Mesenchymal stem cell (in vitro differentiated cells and primary cell): Measurements from ENCODE around the gene DDX31.
A peak's percentile ranks its signal among the peaks of the same experiment; 100 is the strongest.

Experiments
- DNase-seq: peaks from one replicate; pipeline ENCODE4 v3.0.0-alpha.2; 2013
- H2AFZ ChIP-seq: one replicate; pipeline ENCODE4 v1.6.1; 2013; ENCODE audit warnings: low read depth, mild to moderate bottlenecking, control low read depth, inconsistent platforms, low read length, moderate library complexity
- H2AK5ac ChIP-seq: 2 replicates; pipeline ENCODE4 v1.6.1; 2013; ENCODE audit warnings: low read length, moderate library complexity, mild to moderate bottlenecking, inconsistent platforms; ENCODE audit not compliant: severe bottlenecking
- H2BK120ac ChIP-seq: one replicate; pipeline ENCODE4 v1.6.1; 2013; ENCODE audit warnings: low read depth, mild to moderate bottlenecking, inconsistent platforms, low read length, moderate library complexity
- H2BK12ac ChIP-seq, 2 experiments: one replicate each; pipeline ENCODE4 v1.6.1; 2013; ENCODE audit warnings: inconsistent platforms in 2 of 2, low read length in 2 of 2, mild to moderate bottlenecking in 2 of 2, moderate library complexity in 2 of 2, control low read depth in 1 of 2
- H2BK15ac ChIP-seq: one replicate; pipeline ENCODE4 v1.6.1; 2013; ENCODE audit warnings: mild to moderate bottlenecking, low read depth, inconsistent platforms; ENCODE audit not compliant: poor library complexity, severe bottlenecking
- H2BK5ac ChIP-seq: 2 replicates; pipeline ENCODE4 v1.6.1; 2013; ENCODE audit warnings: low read depth, mild to moderate bottlenecking, low read length, control low read depth, inconsistent platforms; ENCODE audit not compliant: poor library complexity, severe bottlenecking
- H3K14ac ChIP-seq, 2 experiments: one replicate each; pipeline ENCODE4 v1.6.1; 2013; ENCODE audit warnings: inconsistent platforms in 2 of 2, low read length in 2 of 2, control low read depth in 1 of 2, mild to moderate bottlenecking in 1 of 2, moderate library complexity in 1 of 2
- H3K18ac ChIP-seq, 2 experiments: one replicate each; pipeline ENCODE4 v1.6.1; 2013; ENCODE audit warnings: inconsistent platforms in 2 of 2, low read length in 2 of 2, control low read depth in 1 of 2, low read depth in 1 of 2, mild to moderate bottlenecking in 1 of 2
- H3K23ac ChIP-seq, 2 experiments: one replicate each; pipeline ENCODE4 v1.6.1; 2013; ENCODE audit warnings: inconsistent platforms in 2 of 2, low read length in 2 of 2, mild to moderate bottlenecking in 2 of 2, moderate library complexity in 2 of 2, control low read depth in 1 of 2
- H3K27ac ChIP-seq: 2 replicates; pipeline ENCODE4 v1.5.1; 2013; ENCODE audit warnings: mild to moderate bottlenecking, moderate library complexity, low read length, control low read depth, inconsistent platforms; ENCODE audit not compliant: poor library complexity, severe bottlenecking
- H3K27me3 ChIP-seq, 2 experiments: 2 replicates each; pipeline versions ENCODE4 v1.6.1 to v1.7.0; 2013; ENCODE audit warnings: low read length in 2 of 2, mild to moderate bottlenecking in 2 of 2, moderate library complexity in 2 of 2, control low read depth in 1 of 2, inconsistent platforms in 1 of 2; ENCODE audit not compliant: control insufficient read depth in 1 of 2, insufficient read depth in 1 of 2
- H3K36me3 ChIP-seq, 2 experiments: 2 replicates each; pipeline versions ENCODE4 v1.6.1 to v1.7.0; 2013; ENCODE audit warnings: low read length in 2 of 2, control low read depth in 1 of 2, inconsistent platforms in 1 of 2, low read depth in 1 of 2, mild to moderate bottlenecking in 1 of 2; ENCODE audit not compliant: insufficient read depth in 2 of 2, control insufficient read depth in 1 of 2
- H3K4ac ChIP-seq, 2 experiments: one replicate each; pipeline ENCODE4 v1.6.1; 2013; ENCODE audit warnings: inconsistent platforms in 2 of 2, low read length in 2 of 2, mild to moderate bottlenecking in 2 of 2, moderate library complexity in 2 of 2, control low read depth in 1 of 2, low read depth in 1 of 2
- H3K4me1 ChIP-seq: 2 replicates; pipeline ENCODE4 v1.6.1; 2013; ENCODE audit warnings: low read depth, low read length, control low read depth; ENCODE audit not compliant: control insufficient read depth, insufficient read depth
- H3K4me2 ChIP-seq: 2 replicates; pipeline ENCODE4 v1.6.1; 2013; ENCODE audit warnings: low read length, mild to moderate bottlenecking, inconsistent platforms; ENCODE audit not compliant: poor library complexity, severe bottlenecking
- H3K4me3 ChIP-seq, 2 experiments: 2 replicates each; pipeline versions ENCODE4 v1.5.1 to v1.7.0; 2013; ENCODE audit warnings: low read length in 2 of 2, mild to moderate bottlenecking in 2 of 2, control low read depth in 1 of 2, low read depth in 1 of 2; ENCODE audit not compliant: insufficient read depth in 1 of 2
- H3K79me1 ChIP-seq: replicated peaks from 2 replicates; pipeline ENCODE4 v1.6.1; 2013; ENCODE audit warnings: mild to moderate bottlenecking, control low read depth, low read length, inconsistent platforms; ENCODE audit not compliant: poor library complexity, severe bottlenecking
- H3K9ac ChIP-seq: 2 replicates; pipeline ENCODE4 v1.7.0; 2013; ENCODE audit warnings: mild to moderate bottlenecking, low read length, moderate library complexity
- H3K9me3 ChIP-seq: 2 replicates; pipeline ENCODE4 v1.7.0; 2013; ENCODE audit warnings: mild to moderate bottlenecking, low read length; ENCODE audit not compliant: control insufficient read depth
- H4K8ac ChIP-seq: one replicate; pipeline ENCODE4 v1.6.1; 2013; ENCODE audit warnings: inconsistent platforms, mild to moderate bottlenecking, low read length, moderate library complexity
- H4K91ac ChIP-seq: one replicate; pipeline ENCODE4 v1.6.1; 2013; ENCODE audit warnings: mild to moderate bottlenecking, low read length, inconsistent platforms
- WGBS: methylation state at CpG from one replicate; pipeline ENCODE4 v1.1.7; 2013; ENCODE audit warnings: mixed read lengths; 5-methylcytosine and 5-hydroxymethylcytosine counted together

Gene DDX31

DNA sequence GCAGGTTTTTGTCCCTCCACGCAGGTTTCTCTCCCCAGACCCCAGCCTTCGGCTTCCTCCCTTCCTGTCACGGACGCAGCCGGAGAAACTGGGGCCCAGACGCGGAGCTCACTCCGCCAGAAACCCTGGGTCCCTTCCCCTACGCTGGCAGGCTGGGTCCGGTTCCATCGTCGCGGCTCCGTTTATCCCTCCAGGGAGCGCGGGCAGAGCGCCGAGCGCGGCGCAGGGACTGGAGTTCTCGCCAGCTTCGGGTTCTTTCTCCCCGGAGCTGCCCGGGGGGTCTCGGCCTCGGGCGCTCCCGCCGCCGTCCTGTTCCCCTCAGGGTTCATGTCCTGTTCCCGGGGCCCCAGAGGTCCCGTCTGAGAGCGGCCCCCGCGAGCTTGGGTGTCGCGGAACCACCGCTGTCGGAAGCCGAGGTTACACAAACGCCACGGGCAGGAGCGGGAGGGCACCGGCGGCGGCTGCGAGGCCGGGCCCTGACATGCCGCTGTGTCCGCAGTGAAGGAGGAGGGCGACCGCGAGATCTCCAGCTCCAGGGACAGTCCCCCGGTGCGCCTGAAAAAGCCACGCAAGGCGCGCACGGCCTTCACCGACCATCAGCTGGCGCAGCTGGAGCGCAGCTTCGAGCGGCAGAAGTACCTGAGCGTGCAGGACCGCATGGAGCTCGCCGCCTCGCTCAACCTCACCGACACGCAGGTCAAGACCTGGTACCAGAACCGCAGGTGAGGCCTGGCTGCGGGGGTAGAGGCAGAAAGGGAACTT, 82.8 kb downstream of the DDX31 start:
- WGBS, result 4% methylated on average over 61 of the region's 74 CpGs
- H3K79me1 ChIP-seq, result peaks cover 1% of the 10 kb centered on the region
- H3K18ac ChIP-seq, result no peak overlapping the region
- H4K8ac ChIP-seq, result no peak overlapping the region
- H3K9me3 ChIP-seq, result no peaks in the 10 kb centered on the region
- peak overlapping the region in 1 of 2 experiments; percentile 24 for H3K4me3 ChIP-seq
- no peak overlapping the region for H2BK12ac ChIP-seq
- no peak overlapping the region for H4K91ac ChIP-seq
- no peak overlapping the region for H3K14ac ChIP-seq
- H2BK15ac ChIP-seq, result no peak overlapping the region
- H3K4ac ChIP-seq, result no peak overlapping the region
- no peak for DNase-seq
- no peak overlapping the region for H2AK5ac ChIP-seq
- no peak overlapping the region for H2BK5ac ChIP-seq
- H3K36me3 ChIP-seq, result no peaks in the 10 kb centered on the region
- no peak overlapping the region for H2BK120ac ChIP-seq
- H3K27ac ChIP-seq, result no peak overlapping the region
- H3K4me2 ChIP-seq, result no peak overlapping the region
- H3K4me1 ChIP-seq, result peaks cover 31% of the 10 kb centered on the region
- H3K9ac ChIP-seq, result no peak overlapping the region
- peaks cover 94 to 97% of the 10 kb centered on the region in 2 experiments for H3K27me3 ChIP-seq
- H2AFZ ChIP-seq, result no peak overlapping the region
- peak overlapping the region in 1 of 2 experiments; percentile 46 for H3K23ac ChIP-seq

DNA sequence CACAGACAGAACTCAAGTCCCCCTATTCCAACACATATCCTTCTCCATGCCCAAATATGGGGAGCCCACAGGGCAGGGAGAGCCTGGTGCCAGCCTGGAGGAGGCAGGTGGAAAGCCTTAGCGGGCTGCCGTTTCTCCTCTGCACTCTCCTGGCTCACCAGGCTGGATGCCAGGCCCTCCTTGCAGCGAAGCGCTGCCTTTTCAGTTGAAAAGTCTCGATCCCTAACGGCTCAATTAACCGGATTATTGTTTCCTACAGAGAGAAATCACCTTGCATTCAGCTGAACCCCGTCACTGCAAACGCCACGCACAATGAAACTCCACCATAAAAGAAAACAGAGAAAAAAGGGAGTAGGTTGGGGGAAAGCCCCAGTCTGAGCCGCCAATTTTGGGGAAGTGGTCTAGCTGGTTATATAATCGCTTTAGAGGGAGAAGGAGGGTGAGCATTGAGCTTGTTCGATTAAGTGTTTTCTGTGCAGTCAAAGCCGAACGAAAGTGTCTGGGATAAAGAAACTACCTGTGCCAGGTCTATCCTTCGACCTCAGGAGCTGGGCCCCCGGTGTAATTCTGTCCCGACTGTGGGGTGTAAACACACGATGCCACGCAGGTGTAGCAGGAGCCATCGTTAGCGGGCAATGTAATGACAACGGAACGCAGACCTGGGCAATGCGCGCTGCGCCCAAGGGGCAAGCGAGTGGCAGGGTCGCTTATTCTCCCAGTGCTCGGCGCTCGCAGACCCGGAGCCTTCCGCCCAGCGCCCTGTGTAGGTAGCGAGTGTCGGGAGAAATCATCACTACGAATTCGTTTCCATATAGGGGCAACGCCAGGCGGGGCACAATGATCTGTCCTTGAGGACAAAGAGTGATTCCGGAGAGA, 83.6 kb downstream of the DDX31 start:
- H4K91ac ChIP-seq, result no peak overlapping the region
- peak overlapping the region in 1 of 2 experiments; percentile 23 for H3K23ac ChIP-seq
- no peak overlapping the region for H3K4me3 ChIP-seq
- peaks cover 93 to 97% of the 10 kb centered on the region in 2 experiments for H3K27me3 ChIP-seq
- no peak overlapping the region for H2BK15ac ChIP-seq
- H3K4me2 ChIP-seq, result no peak overlapping the region
- peaks cover 35% of the 10 kb centered on the region for H3K4me1 ChIP-seq
- H3K9me3 ChIP-seq, result no peaks in the 10 kb centered on the region
- 5% methylated on average over 35 of the region's 42 CpGs for WGBS
- no peaks in the 10 kb centered on the region for H3K79me1 ChIP-seq
- no peak overlapping the region for H2BK5ac ChIP-seq
- H2BK12ac ChIP-seq, result no peak overlapping the region
- DNase-seq, result no peak
- no peak overlapping the region for H3K4ac ChIP-seq
- H2BK120ac ChIP-seq, result no peak overlapping the region
- no peak overlapping the region for H3K9ac ChIP-seq
- H3K18ac ChIP-seq, result no peak overlapping the region
- H3K14ac ChIP-seq, result no peak overlapping the region
- H3K27ac ChIP-seq, result no peak overlapping the region
- no peaks in the 10 kb centered on the region for H3K36me3 ChIP-seq
- H2AFZ ChIP-seq, result no peak overlapping the region
- H2AK5ac ChIP-seq, result no peak overlapping the region
- no peak overlapping the region for H4K8ac ChIP-seq

DNA sequence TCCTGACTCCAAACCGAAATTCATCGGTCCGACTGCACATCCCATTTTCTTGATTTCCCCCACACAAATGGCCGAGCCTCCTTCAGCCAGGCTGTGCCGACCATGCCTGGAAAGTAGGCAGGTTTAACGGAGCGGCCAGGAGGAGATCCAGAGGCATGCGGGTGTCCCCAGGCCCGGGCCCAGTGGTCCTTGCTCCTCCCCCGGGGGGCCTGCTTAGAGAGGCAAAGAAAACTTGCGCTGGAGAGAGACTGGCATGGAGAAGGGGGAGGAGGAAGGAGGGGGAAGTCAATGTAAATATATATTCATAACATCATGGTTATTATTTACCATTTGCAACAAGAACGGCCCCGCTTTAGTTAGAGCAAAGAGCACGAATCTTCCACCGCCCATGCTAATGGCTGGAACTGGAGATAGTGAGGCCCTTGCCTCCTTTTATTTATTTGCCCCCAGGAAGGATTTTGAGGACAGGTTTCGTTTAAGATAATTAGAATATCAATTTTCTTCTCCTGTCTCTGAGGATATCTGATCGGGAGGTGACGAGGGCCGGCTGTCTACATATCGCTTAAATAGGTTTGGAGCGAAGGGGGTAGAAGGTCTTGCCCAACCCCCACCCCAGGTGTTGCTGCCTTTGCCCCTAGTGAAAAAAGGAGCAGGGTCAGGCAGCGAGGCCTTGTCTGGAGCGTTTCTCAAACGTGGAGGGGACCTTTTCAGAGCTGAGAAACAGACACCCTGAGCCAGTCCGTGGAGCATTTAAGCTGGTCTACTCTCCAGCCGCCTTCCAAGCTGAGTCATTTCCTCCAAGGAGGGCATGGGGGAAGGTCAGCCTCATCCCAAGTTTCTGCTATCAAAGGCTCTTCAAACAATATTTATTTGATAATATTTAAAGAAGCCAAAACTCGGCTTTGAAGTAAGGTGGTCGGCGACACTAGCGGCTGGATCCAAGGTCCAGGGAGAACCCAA, 84.9 kb downstream of the DDX31 start:
- H2AK5ac ChIP-seq, result no peak overlapping the region
- H3K14ac ChIP-seq, result no peak overlapping the region
- no peak overlapping the region for H3K27ac ChIP-seq
- no peaks in the 10 kb centered on the region for H3K9me3 ChIP-seq
- peaks cover 28% of the 10 kb centered on the region for H3K4me1 ChIP-seq
- H2BK5ac ChIP-seq, result no peak overlapping the region
- H3K4me2 ChIP-seq, result no peak overlapping the region
- no peak overlapping the region for H2BK120ac ChIP-seq
- no peak overlapping the region for H4K8ac ChIP-seq
- peak; percentile 49 for DNase-seq
- H2AFZ ChIP-seq, result no peak overlapping the region
- no peak overlapping the region for H3K9ac ChIP-seq
- H2BK12ac ChIP-seq, result no peak overlapping the region
- H3K18ac ChIP-seq, result no peak overlapping the region
- no peak overlapping the region for H3K4me3 ChIP-seq
- H3K27me3 ChIP-seq, result peaks cover 94 to 99% of the 10 kb centered on the region in 2 experiments
- no peak overlapping the region for H2BK15ac ChIP-seq
- no peak overlapping the region for H4K91ac ChIP-seq
- no peak overlapping the region for H3K23ac ChIP-seq
- H3K36me3 ChIP-seq, result no peaks in the 10 kb centered on the region
- no peaks in the 10 kb centered on the region for H3K79me1 ChIP-seq
- 8% methylated on average over 27 of the region's 30 CpGs for WGBS
- no peak overlapping the region for H3K4ac ChIP-seq
